Esophagus squamous epithelium (tissue), 5 donors: ENCODE results near the gene RGS10. TPM values are rescaled to one million over a fixed set of nuclear protein-coding genes. Genes with fewer than 3 reads are reported as not detected.
"Not testable (repeated sequence)": the region's sequence is repeated elsewhere in the genome, so short reads cannot be mapped to it uniquely, and the experiment has no call there.

ENCODE experiments used
- DNase-seq: peaks from one replicate; lab custom pipeline; 2025; lab: John Stamatoyannopoulos, UW
- H3K27ac ChIP-seq, 4 donors: fragments of 200-600 bp; sonication (generic); one replicate each; pipeline ENCODE4 v1.5.1; 2016 to 2019; ENCODE audit warnings: mild to moderate bottlenecking in 1 of 4
- H3K27me3 ChIP-seq, 4 donors: fragments of 200-600 bp; sonication (generic); 1 replicate in 3 of 4; 2 replicates in 1 of 4; pipeline versions ENCODE4 v1.5.1 to v1.6.0; 2017 to 2021; ENCODE audit warnings: antibody characterized with exemption in 1 of 4
- H3K36me3 ChIP-seq, 3 donors: fragments of 200-600 bp; sonication (generic); one replicate each; pipeline ENCODE4 v1.5.1; 2016 to 2019
- H3K4me1 ChIP-seq, 3 donors: fragments of 200-600 bp; sonication (generic); one replicate each; pipeline ENCODE4 v1.5.1; 2017 to 2019
- H3K4me3 ChIP-seq, 4 donors: fragments of 200-600 bp; sonication (generic); 1 replicate in 3 of 4; 2 replicates in 1 of 4; pipeline ENCODE4 v1.5.1; 2016 to 2019; ENCODE audit warnings: mild to moderate bottlenecking in 2 of 4, moderate library complexity in 1 of 4
- H3K9me3 ChIP-seq, 3 donors: fragments of 200-600 bp; sonication (generic); one replicate each; pipeline ENCODE4 v1.5.1; 2016 to 2019
- CTCF ChIP-seq, 6 experiments: fragments of 450-650 bp in 4 of 6; fragments of 200-600 bp in 2 of 6; sonication (generic) in 2 of 6; IDR thresholded peaks; one replicate each; pipeline ENCODE4 v1.5.1; 2016 to 2019; ENCODE audit warnings: antibody characterized with exemption in 6 of 6, mild to moderate bottlenecking in 4 of 6, moderate library complexity in 4 of 6
- POLR2A ChIP-seq, 4 donors: fragments of 450-650 bp; IDR thresholded peaks; one replicate each; pipeline ENCODE4 v1.6.1; 2017; ENCODE audit warnings: antibody characterized with exemption in 4 of 4, mild to moderate bottlenecking in 4 of 4, moderate library complexity in 3 of 4
- WGBS, 2 donors: methylation state at CpG; one replicate each; pipeline ENCODE4 v1.1.5; 2018; 5-methylcytosine and 5-hydroxymethylcytosine counted together
- intact Hi-C: fragments of 100-400 bp; cut with DNase I; formaldehyde crosslinking; loops from one replicate; pipeline ENCODE4 v1.15.0; 2022
- total RNA-seq, 4 donors: library from RNA; depleted of rRNA; stranded (reverse); fragments of >200 nt; gene quantifications; one replicate each; pipeline ENCODE4 v1.1.0, GENCODE V29; 2016
- donor health status: DM: yes; HTN: yes; CAD: no.

The RGS10 gene
- total RNA-seq, 4 donors from 2014 or later = 25.5 to 55.8 (median 43.9) TPM

GRCh38 chr10:119535305-119535704, 7.2 kb downstream of the RGS10 start:
- H3K36me3 ChIP-seq = peaks cover 0 to 4% (median 0%) of the 10 kb centered on the region in 3 donors
- WGBS, 2 donors = 81 to 89% methylated on average over 3 of the region's 3 CpGs
- no peak for DNase-seq
- H3K27me3 ChIP-seq = no peaks in the 10 kb centered on the region
- H3K4me3 ChIP-seq = no peak overlapping the region
- peaks cover 5 to 51% (median 18%) of the 10 kb centered on the region in 3 donors for H3K4me1 ChIP-seq
- H3K27ac ChIP-seq = no peak overlapping the region
- intact Hi-C loops = no loop called here
- no peak for TF ChIP-seq POLR2A (IDR thresholded peaks at IDR 0.05)
- no peak for TF ChIP-seq CTCF (IDR thresholded peaks at IDR 0.05)
- no peaks in the 10 kb centered on the region for H3K9me3 ChIP-seq

- 90 to 94% methylated on average over 2 of the region's 2 CpGs for WGBS, 2 donors
- Histone ChIP-seq H3K27me3 (no peaks in the 10 kb centered on the region), H3K4me3 (no peak overlapping the region), H3K36me3 (peaks cover 0 to 4% (median 0%) of the 10 kb centered on the region in 3 donors), H3K9me3 (no peaks in the 10 kb centered on the region), H3K27ac (no peak overlapping the region), H3K4me1 (peaks cover 2 to 44% (median 7%) of the 10 kb centered on the region in 3 donors)
- DNase-seq = no peak
- intact Hi-C loops = no loop called here
- TF ChIP-seq POLR2A (IDR thresholded peaks at IDR 0.05) = no peak
- TF ChIP-seq CTCF (IDR thresholded peaks at IDR 0.05) = no peak
Observed at GRCh38 chr10:119533473-119533872, 9.0 kb downstream of the RGS10 start.

GRCh38 chr10:119532791-119533190, 9.7 kb downstream of the RGS10 start:
- H3K9me3 ChIP-seq, H3K4me3 ChIP-seq, intact Hi-C loops, H3K36me3 ChIP-seq, H3K27ac ChIP-seq, DNase-seq, H3K27me3 ChIP-seq: not testable (repeated sequence)
- peaks cover 0 to 38% (median 5%) of the 10 kb centered on the region in 3 donors for H3K4me1 ChIP-seq
- 81 to 85% methylated on average over 8 of the region's 8 CpGs for WGBS, 2 donors

GRCh38 chr10:119532251-119532650, 10.3 kb downstream of the RGS10 start:
- intact Hi-C loops, DNase-seq: not testable (repeated sequence)
- 89 to 94% methylated on average over 6 to 8 of the region's 8 CpGs for whole genome bisulfite sequencing, 2 donors

GRCh38 chr10:119531067-119531466, 11.5 kb downstream of the RGS10 start:
- intact Hi-C loops = no loop called here
- H3K4me3 ChIP-seq = no peak overlapping the region
- no peak overlapping the region for H3K27ac ChIP-seq
- H3K36me3 ChIP-seq = peaks cover 0 to under 1% (median 0%) of the 10 kb centered on the region in 3 donors
- no peaks in the 10 kb centered on the region for H3K27me3 ChIP-seq
- peaks cover 0 to 33% (median 5%) of the 10 kb centered on the region in 3 donors for H3K4me1 ChIP-seq
- H3K9me3 ChIP-seq = no peaks in the 10 kb centered on the region
- DNase-seq = no peak
- TF ChIP-seq CTCF (IDR thresholded peaks at IDR 0.05) = no peak
- TF ChIP-seq POLR2A (IDR thresholded peaks at IDR 0.05) = no peak
- 71 to 73% methylated on average over 1 of the region's 1 CpG for WGBS, 2 donors

More at GRCh38 chr10:119532251-119532650, 10.3 kb downstream of the RGS10 start:
- H3K27ac ChIP-seq, H3K4me3 ChIP-seq, H3K27me3 ChIP-seq, H3K9me3 ChIP-seq, H3K36me3 ChIP-seq: not testable (repeated sequence)
- H3K4me1 ChIP-seq = peaks cover 0 to 33% (median 5%) of the 10 kb centered on the region in 3 donors

- H3K27me3 ChIP-seq, H3K4me3 ChIP-seq, intact Hi-C loops, DNase-seq, H3K9me3 ChIP-seq, H3K27ac ChIP-seq: not testable (repeated sequence)
- WGBS, 2 donors = 57 to 76% methylated on average over 6 to 8 of the region's 8 CpGs
- Histone ChIP-seq H3K36me3 (peaks cover 0 to 18% (median 3%) of the 10 kb centered on the region in 3 donors), H3K4me1 (peaks cover 0 to 37% (median 5%) of the 10 kb centered on the region in 3 donors)
Observed at GRCh38 chr10:119528663-119529237, 13.8 kb downstream of the RGS10 start.
